HG03159 (cell line): ENCODE measurements around the gene TRAF2.
A peak's percentile ranks its signal among the peaks of the same experiment; 100 is the strongest.
"Not testable (repeated sequence)": the region's sequence is repeated elsewhere in the genome, so short reads cannot be mapped to it uniquely, and the experiment has no call there.

Experiments
- ATAC-seq: cut with Tn5 transposase; IDR thresholded peaks from one replicate; pipeline ENCODE4 v1.9.1; 2021; ENCODE audit warnings: mild to moderate bottlenecking, moderate library complexity; ENCODE audit not compliant: unreplicated experiment

TRAF2 gene

DNA sequence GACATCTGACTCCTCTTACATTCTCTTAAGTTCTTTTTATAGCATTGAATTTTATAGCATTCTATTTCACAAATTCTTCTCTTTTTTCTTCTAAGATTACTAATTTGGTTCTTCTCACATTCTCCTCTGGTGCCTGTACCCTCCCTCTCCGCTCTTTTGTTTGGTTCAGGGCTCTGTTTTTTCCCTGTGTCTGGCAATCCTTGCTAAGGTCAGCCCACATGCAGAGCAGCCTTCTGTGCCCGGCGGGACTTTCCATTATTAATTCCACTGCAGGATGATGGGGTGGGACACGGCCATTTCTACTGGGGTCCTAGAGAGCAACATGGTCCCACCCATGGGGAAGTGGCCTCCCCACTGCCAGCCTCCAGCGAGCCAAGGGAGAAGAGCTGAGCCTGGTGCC is 9.8 kb upstream of the TRAF2 start:
- ATAC-seq: no peak

DNA sequence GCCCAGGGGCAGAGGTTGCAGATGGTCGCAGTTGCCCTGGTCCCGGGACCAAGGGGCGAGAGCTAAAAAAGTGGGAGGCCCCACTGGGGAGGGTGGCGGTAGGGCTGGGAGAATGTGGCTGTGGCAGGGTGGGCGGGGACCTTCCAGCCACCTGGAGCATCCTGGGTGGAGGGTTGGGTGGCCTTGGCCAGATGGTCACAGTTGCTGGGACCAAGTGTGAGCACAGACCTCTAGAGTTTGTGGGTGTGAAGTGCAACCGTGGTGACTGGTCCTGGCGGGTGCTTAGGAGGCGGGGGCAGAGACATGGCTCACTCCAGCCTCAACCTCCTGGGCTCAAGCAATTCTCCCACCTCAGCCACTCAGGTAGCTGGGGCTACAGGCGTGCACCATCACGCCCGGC is 5.7 kb upstream of the TRAF2 start:
- ATAC-seq: no peak

DNA sequence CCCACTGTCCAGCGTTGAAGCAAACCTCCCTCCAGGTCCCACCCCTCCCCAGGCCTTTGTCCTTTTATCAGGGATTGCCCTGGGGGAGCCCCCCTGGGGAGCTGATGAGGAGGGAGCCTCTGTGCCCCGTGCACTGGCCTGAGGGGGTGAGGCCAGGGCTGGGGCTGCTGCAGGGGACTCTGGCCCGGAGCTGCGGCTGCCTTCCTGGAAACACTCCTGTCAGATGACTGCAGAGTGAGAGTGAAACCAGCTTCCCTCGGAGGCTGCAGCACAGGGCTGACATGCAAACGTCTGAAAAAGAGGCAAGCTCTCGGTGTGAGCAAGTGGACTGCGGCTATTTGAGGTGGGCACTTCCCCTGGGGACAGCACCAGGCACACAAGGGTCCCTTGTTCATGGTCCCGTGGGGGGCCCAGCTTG is 4.6 kb upstream of the TRAF2 start:
- no peak for ATAC-seq

DNA sequence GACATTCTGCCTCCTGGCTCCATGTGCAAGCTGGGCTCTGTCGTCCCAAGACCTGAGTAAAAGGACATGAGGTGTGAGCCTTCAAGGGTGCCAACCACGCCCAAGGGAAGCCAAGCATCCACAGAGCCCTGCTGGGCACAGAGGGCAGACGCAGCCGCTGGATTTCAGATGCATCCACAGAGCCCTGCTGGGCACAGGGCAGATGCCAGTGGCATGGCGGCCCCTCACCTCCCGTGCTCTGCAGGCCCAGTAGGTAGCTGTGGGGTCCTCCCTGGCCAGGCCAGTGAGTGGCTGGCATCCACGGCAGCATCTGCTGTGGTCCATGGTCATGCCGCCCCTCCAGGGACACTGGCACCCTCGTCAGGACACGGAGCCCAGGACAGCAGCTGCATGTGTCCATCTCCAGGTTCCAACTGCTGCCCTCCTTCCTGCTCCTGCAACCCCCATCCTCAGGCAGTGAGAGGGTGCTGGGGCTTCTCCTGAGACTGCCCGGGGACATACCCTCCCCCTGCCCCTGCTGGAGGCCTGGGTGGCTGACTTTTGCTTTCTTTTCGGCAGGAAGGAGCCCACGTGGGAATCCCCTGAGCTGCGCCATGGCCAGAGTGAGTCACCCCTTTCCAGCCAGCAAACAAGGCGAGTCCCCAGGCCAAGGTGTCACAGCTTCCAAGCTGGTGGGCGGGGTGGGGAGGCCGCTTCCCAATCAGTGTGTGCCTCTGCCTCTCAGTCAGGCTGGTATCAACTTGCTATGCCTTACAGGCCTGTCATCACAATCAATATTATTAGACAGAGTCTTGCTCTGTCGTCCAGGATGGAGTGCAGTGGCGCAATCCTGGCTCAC is 4.0 kb upstream of the TRAF2 start:
- ATAC-seq: no peak

DNA sequence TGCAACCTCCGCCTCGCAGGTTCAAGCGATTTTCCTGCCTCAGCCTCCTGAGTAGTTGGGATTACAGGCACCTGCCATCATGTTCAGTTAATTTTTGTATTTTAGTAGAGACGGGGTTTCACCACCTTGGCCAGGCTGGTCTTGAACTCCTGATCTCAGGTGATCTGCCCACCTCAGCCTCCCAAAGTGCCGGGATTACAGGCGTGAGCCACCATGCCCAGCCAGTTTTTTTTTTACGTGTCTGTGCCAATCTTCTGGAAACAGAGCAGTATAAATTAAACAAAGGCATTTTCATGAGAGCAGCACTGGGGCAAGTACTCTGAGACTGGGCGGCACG is 3.4 kb upstream of the TRAF2 start:
- not testable (repeated sequence) for ATAC-seq

DNA sequence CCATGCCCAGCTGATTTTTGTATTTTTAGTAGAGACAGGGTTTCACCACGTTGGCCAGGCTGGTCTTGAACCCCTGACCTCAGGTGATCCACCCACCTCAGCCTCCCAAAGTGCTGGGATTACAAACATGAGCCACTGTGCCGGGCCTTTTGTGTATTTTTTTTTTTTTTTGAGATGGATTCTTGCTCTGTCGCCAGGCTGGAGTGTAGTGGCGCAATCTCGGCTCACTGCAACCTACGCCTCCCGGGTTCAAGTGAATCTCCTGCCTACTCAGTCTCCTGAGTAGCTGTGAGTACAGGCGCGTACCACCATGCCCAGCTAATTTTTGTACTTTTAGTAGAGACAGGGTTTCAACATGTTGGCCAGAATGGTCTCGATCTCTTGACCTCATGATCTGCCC is 2.6 kb upstream of the TRAF2 start:
- not testable (repeated sequence) for ATAC-seq

DNA sequence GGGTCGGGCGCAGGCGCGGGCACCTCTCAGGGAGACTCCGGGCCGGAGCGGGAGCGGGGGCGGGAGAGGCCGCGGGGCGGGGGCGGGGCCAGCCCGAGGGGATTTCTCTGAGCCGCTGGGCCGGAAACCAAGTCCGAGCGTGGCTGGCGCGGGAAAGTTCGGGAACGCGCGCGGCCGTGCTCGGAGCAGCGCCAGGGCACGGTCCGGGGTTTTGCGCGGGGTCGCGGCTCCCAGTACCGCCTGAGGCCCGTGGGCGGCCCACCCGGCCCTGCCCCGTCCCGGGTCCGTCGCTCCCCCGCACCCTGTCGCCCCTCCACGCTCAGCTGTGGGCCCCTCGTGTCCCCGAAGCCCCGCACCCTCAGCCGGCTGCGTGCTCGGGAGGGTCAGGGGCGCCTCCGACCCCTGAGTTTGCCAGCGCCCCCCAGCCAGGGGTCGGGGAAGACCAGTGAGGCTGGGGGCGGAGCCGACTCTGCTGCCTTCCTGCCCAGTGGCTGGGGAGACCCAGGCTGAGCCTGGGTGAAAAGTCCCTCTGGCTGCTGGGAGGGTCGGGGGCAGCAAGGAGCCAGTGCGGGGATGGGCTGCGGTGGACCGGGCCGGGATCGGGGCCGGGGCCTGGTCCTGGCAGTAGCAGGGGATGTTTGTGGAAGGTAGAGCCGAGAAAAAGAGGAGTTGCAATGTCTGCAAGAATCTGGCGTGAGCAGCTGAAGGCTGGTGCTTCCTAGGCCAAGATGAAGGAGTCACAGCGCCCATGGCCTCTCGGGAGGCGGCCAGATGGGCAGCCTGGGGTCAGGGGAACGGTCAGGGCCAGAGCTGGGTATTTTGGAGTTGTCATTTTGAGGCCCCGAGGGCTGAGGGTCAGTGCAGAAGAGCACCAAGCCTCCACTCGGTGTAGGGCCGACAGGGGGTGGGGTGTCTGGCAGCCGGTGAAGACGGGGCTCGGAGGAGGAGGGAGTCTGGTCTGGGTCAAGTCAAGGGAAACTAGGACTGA is 588 bp downstream of the TRAF2 start:
- peak; percentile 25 for ATAC-seq

DNA sequence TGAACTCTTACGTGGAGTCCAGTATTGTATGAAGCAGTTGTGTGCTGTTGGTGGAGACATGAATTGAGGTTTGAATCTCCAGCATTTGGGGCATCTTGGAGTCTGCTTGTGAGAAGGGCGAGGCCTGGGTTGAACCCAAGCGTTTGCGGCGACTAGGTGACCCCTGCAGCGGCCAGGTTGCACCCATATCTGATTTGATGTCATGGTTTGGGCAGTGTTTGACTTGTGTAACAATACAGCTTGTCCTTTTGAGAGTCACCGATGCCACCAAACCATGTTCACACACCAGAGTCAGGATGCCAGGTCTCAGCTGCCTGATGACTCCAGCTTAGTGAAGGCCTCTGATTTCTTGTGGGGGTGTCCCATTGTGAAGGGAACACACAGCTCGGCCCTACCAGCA is 2.1 kb downstream of the TRAF2 start:
- ATAC-seq: no peak

DNA sequence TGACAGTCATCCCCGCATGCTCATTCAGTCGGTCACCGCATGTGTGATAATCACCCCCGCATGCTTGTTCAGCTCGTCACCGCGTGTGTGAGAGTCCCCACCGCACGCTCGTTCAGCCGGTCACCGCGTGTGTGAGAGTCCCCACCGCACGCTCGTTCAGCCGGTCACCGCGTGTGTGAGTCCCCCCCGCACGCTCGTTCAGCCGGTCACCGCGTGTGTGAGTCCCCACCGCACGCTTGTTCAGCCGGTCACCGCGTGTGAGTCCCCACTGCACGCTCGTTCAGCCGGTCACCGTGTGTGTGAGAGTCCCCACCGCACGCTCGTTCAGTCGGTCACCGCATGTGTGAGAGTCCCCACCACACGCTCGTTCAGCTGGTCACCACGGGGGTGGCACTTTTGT is 3.5 kb downstream of the TRAF2 start:
- no peak for ATAC-seq

DNA sequence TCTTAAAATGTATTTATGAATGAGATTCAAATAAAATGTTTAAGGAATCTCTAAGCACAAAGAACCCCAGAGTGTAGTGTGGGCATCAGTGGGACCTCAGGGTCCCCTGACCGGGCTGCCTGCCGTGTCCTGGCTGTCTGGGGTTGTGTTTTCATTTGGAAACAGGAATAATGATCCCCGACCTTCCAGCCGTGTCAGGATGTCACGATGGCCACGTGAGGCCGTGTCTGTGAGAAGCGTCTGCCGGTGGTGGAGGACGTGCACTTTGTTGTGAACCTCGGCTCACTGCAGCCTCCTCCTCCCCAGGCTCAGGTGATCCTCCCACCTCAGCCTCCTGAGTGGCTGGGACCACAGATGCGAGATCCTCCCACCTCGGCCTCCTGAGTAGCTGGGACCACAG is 4.3 kb downstream of the TRAF2 start:
- no peak for ATAC-seq

DNA sequence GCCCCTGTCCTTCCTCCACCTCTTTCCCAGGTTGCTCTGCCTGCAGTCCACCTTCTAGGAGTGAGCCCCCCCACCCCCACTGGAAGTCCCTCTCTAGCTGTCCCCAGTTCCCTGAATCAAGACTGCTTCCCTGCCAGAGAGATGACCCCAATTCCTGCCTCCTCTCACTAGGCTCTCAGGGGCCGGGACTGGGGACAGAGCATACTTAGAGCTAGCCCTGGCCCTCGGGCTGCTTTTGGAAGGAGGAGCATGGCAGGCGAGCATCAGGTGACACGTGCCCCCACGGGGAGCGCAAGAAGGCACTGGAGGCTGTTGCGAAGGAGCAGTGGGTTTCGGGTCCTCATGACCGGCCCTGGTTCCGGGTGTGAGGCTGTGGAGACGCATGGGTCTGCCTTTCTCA is 9.7 kb downstream of the TRAF2 start:
- no peak for ATAC-seq

DNA sequence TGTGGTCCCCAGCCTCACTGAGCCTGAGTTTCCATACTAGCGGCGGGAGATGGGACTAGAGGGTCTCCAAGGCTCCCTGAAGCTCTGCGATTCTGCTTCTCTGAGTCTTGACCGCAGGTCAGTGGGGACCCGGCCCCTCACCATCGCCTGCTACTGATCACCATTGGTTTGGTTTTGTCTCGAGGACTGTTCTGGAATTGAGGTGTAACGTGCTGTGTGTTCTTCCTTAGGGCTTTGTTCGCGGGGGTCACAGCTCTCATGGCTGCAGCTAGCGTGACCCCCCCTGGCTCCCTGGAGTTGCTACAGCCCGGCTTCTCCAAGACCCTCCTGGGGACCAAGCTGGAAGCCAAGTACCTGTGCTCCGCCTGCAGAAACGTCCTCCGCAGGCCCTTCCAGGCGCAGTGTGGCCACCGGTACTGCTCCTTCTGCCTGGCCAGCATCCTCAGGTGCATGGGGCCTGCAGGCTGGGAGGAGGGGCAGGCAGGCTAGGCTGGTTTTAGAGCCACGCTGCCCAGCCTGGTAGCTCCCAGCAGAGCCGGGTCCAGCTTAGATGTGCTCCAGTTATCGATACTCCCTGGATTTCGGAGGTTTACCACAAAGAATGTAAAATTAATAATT is 12.3 kb downstream of the TRAF2 start:
- ATAC-seq: no peak

DNA sequence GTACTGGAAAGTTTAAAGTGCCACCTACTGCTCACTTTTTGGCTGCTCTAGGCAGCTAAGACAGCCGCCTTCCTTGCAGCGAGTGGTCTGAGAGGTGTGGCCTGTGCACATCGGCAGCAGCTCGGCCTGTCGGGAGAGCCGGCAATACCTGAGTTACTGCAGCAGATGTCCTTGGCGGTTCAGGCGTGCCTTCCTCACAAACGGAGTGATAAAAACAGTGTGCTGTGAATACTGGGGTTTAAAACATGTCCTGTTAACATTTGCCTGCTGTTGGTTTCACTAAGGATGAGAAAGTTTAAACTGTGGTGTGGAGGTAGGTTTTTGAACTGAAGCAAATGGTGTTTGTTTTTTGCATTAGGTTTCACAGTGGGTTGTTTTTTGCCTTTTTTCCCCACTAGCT is 12.9 kb downstream of the TRAF2 start:
- ATAC-seq: no peak

DNA sequence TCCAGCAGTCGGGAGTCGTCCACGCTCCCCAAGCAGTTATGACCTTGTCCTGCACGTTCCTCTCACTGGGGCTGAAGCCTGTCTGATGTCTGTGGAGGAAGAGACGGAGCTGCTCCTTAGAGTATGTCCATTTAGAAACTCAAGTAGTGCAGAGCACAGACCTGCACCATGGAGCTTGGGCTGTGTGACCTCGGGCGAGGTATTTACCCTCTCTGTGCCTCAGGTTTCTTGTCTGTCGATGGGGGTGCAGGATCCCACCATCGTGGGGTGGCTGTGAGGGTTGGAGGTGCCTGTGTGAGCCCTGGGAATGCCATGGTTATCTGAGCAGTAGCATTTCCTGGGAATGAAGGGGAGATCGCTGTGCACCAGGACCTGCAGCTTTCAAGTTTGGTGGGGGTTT is 14.2 kb downstream of the TRAF2 start:
- ATAC-seq: no peak

DNA sequence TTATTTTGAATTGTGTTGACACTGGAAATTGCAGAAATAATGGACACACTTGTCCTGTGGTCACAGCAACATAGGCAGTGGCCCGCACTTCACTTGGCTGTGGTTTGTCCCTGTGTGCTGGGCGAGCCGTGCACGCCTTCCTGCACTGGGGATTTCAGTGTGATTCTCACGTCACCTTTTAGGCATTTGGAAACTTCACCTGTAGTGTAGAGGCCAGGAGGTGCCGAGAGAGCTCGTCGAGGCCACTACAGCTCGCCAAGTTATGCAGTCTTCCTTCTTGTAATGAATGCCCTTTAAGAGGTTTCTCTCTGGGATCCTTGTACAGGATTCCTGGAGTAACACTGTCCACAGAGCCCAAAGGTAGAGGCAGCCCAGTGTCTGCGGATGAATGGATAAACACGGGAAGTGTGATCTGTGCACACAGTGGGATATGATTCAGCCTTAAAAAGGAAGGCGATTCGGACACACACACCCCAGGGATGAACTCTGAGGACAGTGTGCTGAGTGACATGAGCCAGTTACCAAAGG is 14.7 kb downstream of the TRAF2 start:
- ATAC-seq: no peak

DNA sequence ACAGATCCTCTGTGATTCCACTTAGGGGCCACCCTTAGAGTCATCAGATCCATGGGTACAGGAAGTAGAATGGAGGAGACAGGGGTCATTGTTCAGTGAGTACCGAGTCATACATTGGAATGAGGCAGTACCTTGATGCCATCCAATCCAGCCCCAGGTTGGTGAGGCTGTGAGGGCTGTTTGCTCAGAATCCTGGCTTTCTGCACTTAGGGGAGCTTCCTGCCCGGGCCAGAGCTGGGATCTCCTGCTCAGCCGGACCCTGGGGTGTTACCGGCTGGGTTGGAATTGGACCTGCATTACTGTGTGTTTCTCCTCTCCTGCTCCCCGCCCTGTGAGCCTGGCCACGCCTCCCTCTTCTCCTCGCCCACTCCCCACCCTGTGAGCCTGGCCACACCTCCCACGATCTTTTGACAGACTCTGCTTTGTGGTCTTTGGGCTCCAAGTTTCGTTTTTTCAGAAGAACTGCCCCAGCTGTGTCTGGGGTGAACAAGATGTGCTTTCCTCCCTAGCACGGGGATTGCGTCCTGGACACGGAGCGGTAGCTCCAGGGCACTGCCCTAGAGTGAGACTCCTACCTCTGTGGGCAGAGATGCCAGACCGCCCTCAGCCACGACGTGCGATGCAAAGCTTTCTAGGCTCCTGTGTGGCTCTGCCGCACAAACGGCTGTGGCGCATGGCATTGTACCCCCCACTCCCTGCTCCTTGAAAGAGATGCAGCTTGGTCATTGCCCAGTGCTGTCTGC is 15.4 kb downstream of the TRAF2 start:
- peak; percentile 50 for ATAC-seq

DNA sequence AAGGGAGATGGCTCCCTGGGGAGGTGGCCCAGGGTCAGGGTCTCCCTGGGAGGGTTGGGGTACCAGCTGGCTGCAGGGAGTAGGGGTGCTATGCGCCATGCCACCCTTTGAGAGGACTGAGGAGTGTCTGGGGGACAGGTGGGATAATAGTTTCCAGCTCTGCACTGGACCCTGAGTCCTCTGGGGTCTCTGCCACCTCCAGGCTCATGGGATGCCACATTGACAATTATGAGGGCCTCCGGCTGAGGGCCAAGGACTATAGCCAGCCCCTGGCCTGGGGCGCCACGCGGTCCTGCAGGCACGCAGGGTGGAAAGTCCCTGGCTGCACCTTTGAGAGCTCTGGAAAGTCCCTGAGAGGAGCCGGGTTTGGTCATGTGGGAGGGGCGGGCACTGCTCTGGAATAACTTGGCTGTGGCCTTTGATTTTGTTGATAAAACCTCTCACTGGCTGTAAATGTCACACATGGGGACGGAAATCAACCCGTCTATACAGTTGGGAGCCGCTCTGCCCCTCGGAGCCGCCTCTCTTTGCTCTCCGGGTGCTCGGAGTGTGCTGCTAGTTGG is 16.0 kb downstream of the TRAF2 start:
- ATAC-seq: peak; percentile 46

DNA sequence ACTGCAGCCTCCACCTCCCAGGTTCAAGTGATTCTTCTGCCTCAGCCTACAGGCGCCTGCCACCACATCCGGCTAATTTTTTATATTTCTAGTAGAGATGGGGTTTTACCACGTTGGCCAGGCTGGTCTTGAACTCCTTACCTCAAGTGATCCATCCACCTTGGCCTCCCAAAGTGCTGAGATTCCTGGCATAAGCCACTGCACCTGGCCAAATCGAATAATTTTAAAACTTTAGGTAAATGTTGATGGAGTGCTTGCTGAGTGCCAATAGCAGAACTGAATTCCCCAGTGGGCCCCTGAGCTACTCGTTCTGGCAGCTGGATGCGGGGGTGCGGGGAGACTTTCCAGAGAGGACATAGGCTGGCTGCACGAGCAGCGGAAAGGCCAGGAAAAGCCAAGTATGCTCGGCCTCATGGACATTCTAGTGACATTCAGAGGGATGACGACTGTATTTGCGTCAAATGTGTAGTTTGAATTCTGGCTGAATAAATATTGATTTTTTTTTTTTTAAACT is 16.8 kb downstream of the TRAF2 start:
- no peak for ATAC-seq

DNA sequence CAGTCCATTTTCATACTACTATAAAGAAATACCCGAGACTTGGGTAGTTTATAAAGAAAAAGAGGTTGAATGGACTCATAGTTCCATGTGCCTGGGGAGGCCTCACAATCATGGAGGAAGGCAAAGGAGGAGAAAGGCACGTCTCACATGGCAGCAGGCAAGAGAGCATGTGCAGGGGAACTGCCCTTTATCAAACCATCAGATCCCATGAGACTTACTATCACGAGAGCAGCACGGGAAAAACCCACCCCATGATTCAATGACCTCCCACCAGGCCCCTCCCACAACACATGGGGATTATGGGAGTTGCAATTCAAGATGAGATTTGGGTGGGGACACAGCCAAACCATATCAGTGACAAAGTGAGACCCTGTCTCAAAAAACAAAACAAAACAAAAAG is 19.9 kb downstream of the TRAF2 start:
- ATAC-seq: no peak
